Right kidney (tissue), 1 donor: ENCODE results near the gene VPS13D.
"Not testable (repeated sequence)": the region's sequence is repeated elsewhere in the genome, so short reads cannot be mapped to it uniquely, and the experiment has no call there.

Experiments
- DNase-seq: peaks from one replicate; pipeline ENCODE4 v3.0.0-alpha.2; 2016

Gene VPS13D

GRCh38 chr1:12294076-12294475 lies 64.2 kb downstream of the VPS13D start:
- DNase-seq: no peak

GRCh38 chr1:12296016-12296415 lies 66.2 kb downstream of the VPS13D start:
- no peak for DNase-seq

GRCh38 chr1:12296623-12297022 lies 66.8 kb downstream of the VPS13D start:
- no peak for DNase-seq

- DNase-seq: no peak
Observed at GRCh38 chr1:12300706-12301105, 70.9 kb downstream of the VPS13D start.

GRCh38 chr1:12301518-12302237 lies 71.8 kb downstream of the VPS13D start:
- no peak for DNase-seq

- no peak for DNase-seq
Observed at GRCh38 chr1:12302798-12303447, 73.1 kb downstream of the VPS13D start.

GRCh38 chr1:12305377-12305776 lies 75.5 kb downstream of the VPS13D start:
- DNase-seq: no peak

GRCh38 chr1:12309783-12310742 lies 80.2 kb downstream of the VPS13D start:
- DNase-seq: no peak

GRCh38 chr1:12314333-12314903 lies 84.6 kb downstream of the VPS13D start:
- DNase-seq: no peak

- no peak for DNase-seq
Observed at GRCh38 chr1:12315146-12315545, 85.3 kb downstream of the VPS13D start.

GRCh38 chr1:12316331-12316730 lies 86.5 kb downstream of the VPS13D start:
- no peak for DNase-seq

- DNase-seq: no peak
Observed at GRCh38 chr1:12320486-12320885, 90.7 kb downstream of the VPS13D start.

- DNase-seq: no peak
Observed at GRCh38 chr1:12324423-12324822, 94.6 kb downstream of the VPS13D start.

GRCh38 chr1:12324973-12325372 lies 95.1 kb downstream of the VPS13D start:
- DNase-seq: not testable (repeated sequence)

GRCh38 chr1:12326986-12327385 lies 97.2 kb downstream of the VPS13D start:
- DNase-seq: no peak

GRCh38 chr1:12327566-12327965 lies 97.7 kb downstream of the VPS13D start:
- no peak for DNase-seq

GRCh38 chr1:12333036-12333785 lies 103.4 kb downstream of the VPS13D start:
- no peak for DNase-seq

- DNase-seq: no peak
Observed at GRCh38 chr1:12335815-12336214, 106.0 kb downstream of the VPS13D start.

GRCh38 chr1:12336413-12336812 lies 106.6 kb downstream of the VPS13D start:
- DNase-seq: no peak

GRCh38 chr1:12338017-12338416 lies 108.2 kb downstream of the VPS13D start:
- DNase-seq: no peak

- no peak for DNase-seq
Observed at GRCh38 chr1:12338823-12339222, 109.0 kb downstream of the VPS13D start.

GRCh38 chr1:12339396-12339795 lies 109.6 kb downstream of the VPS13D start:
- no peak for DNase-seq
